T-cell (primary cell): Measurements from ENCODE around the gene RAB8B. TPM values are rescaled to one million over a fixed set of nuclear protein-coding genes. Genes with fewer than 3 reads are reported as not detected.

Experiments
- ATAC-seq, 4 experiments: fragments of 200-7000 bp in 3 of 4; fragments of 150-1000 bp in 1 of 4; cut with Tn5 transposase; replicated peaks in 1 of 4; 1 replicate in 3 of 4; 2 replicates in 1 of 4; pipeline ENCODE4 v1.10.0; 2021; ENCODE audit warnings: moderate library complexity in 3 of 4, mild to moderate bottlenecking in 2 of 4, moderate number of reproducible peaks in 1 of 4
- CTCF ChIA-PET, 2 donors: fragments of 300-600 bp; sonication (Branson Sonifier 250); formaldehyde crosslinking; loops; one replicate each; lab custom pipeline; 2022; ENCODE audit warnings: antibody characterized with exemption in 2 of 2; lab: Charles Lee
- POLR2A ChIA-PET, 2 donors: fragments of 300-600 bp; sonication (Branson Sonifier 250); formaldehyde crosslinking; loops; one replicate each; lab custom pipeline; 2022; ENCODE audit warnings: antibody characterized with exemption in 2 of 2; lab: Charles Lee
- DNase-seq, 35 experiments: peaks; one replicate each; pipeline versions ENCODE4 v3.0.0 to v3.0.0-alpha.2; 2013 to 2023
- H3K27ac ChIP-seq: one replicate; pipeline ENCODE4 v1.5.1; 2013; ENCODE audit warnings: low read length
- H3K27me3 ChIP-seq, 2 experiments: replicated peaks in 1 of 2; 1 replicate in 1 of 2; 2 replicates in 1 of 2; pipeline versions ENCODE4 v1.6.1 to v1.7.0; 2013; ENCODE audit warnings: low read length in 1 of 2, mixed read lengths in 1 of 2; ENCODE audit not compliant: control insufficient read depth in 2 of 2, insufficient read depth in 2 of 2; ENCODE audit errors: extremely low read depth in 1 of 2
- H3K36me3 ChIP-seq, 2 donors: 1 replicate in 1 of 2; 2 replicates in 1 of 2; pipeline versions ENCODE4 v1.6.1 to v1.7.0; 2013; ENCODE audit warnings: low read length in 1 of 2; ENCODE audit not compliant: control insufficient read depth in 2 of 2, insufficient read depth in 1 of 2; ENCODE audit errors: extremely low read depth in 1 of 2
- H3K4me1 ChIP-seq, 2 experiments: 1 replicate in 1 of 2; 2 replicates in 1 of 2; pipeline versions ENCODE4 v1.6.1 to v1.7.0; 2013; ENCODE audit warnings: low read length in 2 of 2, mixed read lengths in 1 of 2; ENCODE audit not compliant: insufficient read depth in 2 of 2, control insufficient read depth in 1 of 2; ENCODE audit errors: extremely low read depth in 1 of 2
- H3K4me3 ChIP-seq, 2 donors: 1 replicate in 1 of 2; 2 replicates in 1 of 2; pipeline versions ENCODE4 v1.5.1 to v1.7.0; 2013; ENCODE audit warnings: mild to moderate bottlenecking in 2 of 2, low read length in 1 of 2, moderate library complexity in 1 of 2; ENCODE audit not compliant: control insufficient read depth in 1 of 2; ENCODE audit errors: extremely low read depth in 1 of 2
- H3K9me3 ChIP-seq: 2 replicates; pipeline ENCODE4 v1.7.0; 2013
- H3K27ac Mint-ChIP-seq, 2 donors: one replicate each; pipeline ENCODE4 v1.8.0; 2020 to 2021; ENCODE audit warnings: mild to moderate bottlenecking in 2 of 2, mixed read lengths in 2 of 2
- H3K27me3 Mint-ChIP-seq, 2 donors: one replicate each; pipeline ENCODE4 v1.8.0; 2021 to 2022; ENCODE audit warnings: mixed read lengths in 2 of 2
- H3K36me3 Mint-ChIP-seq: one replicate; pipeline ENCODE4 v1.8.0; 2021; ENCODE audit warnings: mixed read lengths
- H3K4me1 Mint-ChIP-seq, 3 donors: one replicate each; pipeline ENCODE4 v1.8.0; 2020 to 2022; ENCODE audit warnings: mixed read lengths in 3 of 3, mild to moderate bottlenecking in 1 of 3
- H3K4me3 Mint-ChIP-seq, 3 donors: one replicate each; pipeline ENCODE4 v1.8.0; 2020 to 2022; ENCODE audit warnings: mild to moderate bottlenecking in 3 of 3, mixed read lengths in 3 of 3, moderate library complexity in 3 of 3
- H3K9me3 Mint-ChIP-seq, 3 donors: one replicate each; pipeline ENCODE4 v1.8.0; 2020 to 2022; ENCODE audit warnings: mixed read lengths in 3 of 3
- WGBS: methylation state at CpG from one replicate; pipeline ENCODE4 v1.1.5; 2013; ENCODE audit warnings: missing lambda C conversion rate; ENCODE audit not compliant: insufficient coverage; 5-methylcytosine and 5-hydroxymethylcytosine counted together
- total RNA-seq, 35 experiments: library from RNA in 6 of 35; stranded (reverse) in 6 of 35; fragments of 120-200 nt in 1 of 35; gene quantifications; one replicate each; pipeline versions ENCODE4 v1.2.1 to v1.2.4 and lab custom pipeline; 2013 to 2026

RAB8B gene
- total RNA-seq, 5 donors from 2014 or later (not counting 1 experiment from before 2014, with no cell fraction given): 52.2 to 66.7 (median 55.7) TPM

DNA sequence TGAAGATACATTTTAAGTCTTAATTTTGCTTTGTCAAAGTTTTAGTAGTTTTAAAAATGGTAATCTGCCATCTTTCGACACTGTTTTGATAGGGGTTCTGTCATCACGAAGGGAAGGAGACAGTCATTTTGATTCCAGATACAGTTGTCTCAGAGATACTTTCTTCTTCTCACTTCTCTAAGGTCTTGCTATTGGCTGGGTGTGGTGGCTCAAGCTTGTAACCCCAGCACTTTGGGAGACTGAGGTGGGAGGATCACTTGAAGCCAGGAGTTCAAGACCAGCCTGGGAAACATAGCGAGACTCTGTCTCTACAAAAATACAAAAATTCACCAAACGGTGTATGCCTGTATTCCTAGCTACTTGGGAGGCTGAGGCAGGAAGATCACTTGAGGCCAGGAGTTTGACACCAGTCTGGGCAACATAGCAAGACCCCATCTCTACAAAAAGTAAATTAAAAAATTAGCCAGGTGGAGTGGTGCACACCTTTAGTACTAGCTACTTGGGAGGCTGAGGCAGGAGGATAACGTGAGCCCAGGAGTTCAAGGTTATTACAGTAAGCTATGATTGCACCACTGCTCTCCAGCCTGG is 3.3 kb downstream of the RAB8B start:
- Histone ChIP-seq H3K9me3 (no peaks in the 10 kb centered on the region), H3K27me3 (no peaks in the 10 kb centered on the region), H3K36me3 (peaks cover 0 to 2% of the 10 kb centered on the region in 2 donors), H3K27ac (peak overlapping the region; percentile 95), H3K4me3 (peak overlapping the region; percentile 39 to 56), H3K4me1 (peaks cover 57 to 63% of the 10 kb centered on the region in 2 experiments)
- Mint-ChIP-seq H3K9me3 (no peaks in the 10 kb centered on the region), H3K36me3 (peaks cover 3% of the 10 kb centered on the region), H3K27ac (peak overlapping the region; percentile 95 to 97), H3K4me3 (peak overlapping the region; percentile 74 to 97 (median 81)), H3K27me3 (no peaks in the 10 kb centered on the region), H3K4me1 (peaks cover 79 to 87% (median 81%) of the 10 kb centered on the region in 3 donors)
- 60% methylated on average over 1 of the region's 5 CpGs for WGBS
- CTCF ChIA-PET: interaction anchor here in 1 of 2 donors (0.6 to 3.9 kb wide), 9 partner anchors 11 to 313 kb away, joined by 3 to 24 read pairs (median 4); no protein-coding TSS in a partner anchor
- POLR2A ChIA-PET: interaction anchor here (0.6 to 5.1 kb wide), 10 partner anchors 10 to 52 kb away, joined by 3 to 42 read pairs (median 7); partner anchors contain the start of gene RPS27L (in 1 of the 2)
- ATAC-seq (no peak), DNase-seq (no peak)

DNA sequence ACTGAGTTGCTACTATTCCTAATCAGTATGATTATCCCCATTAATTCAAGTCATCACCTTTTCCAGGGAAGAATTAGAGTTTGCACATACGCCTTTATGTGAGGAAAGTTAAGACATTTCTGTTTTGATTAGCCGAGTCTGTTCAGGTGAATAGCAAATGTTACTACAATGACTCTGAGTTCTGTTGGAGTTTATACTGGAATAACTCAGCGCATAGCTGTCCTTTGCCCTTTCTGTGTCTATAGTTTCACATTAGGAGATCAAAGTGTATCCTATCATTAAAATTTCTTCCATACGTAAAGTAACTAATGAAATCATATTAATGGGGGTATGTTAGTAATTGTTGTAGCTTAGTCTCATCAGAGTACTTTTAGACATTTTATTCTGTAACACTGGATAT is 4.9 kb downstream of the RAB8B start:
- ChIA-PET CTCF (interaction anchor here in 1 of 2 donors (0.5 to 3.9 kb wide), 6 partner anchors 9 to 1540 kb away, joined by 4 to 24 read pairs (median 4); no protein-coding TSS in a partner anchor), POLR2A (interaction anchor here (0.6 to 5.1 kb wide), 15 partner anchors 9 to 285 kb away, joined by 3 to 42 read pairs (median 4); partner anchors contain the start of gene RPS27L (in 1 of the 2))
- Histone ChIP-seq H3K36me3 (peaks cover 0 to 7% of the 10 kb centered on the region in 2 donors), H3K4me3 (peak overlapping the region; percentile 36 to 56), H3K4me1 (peaks cover 58 to 69% of the 10 kb centered on the region in 2 experiments), H3K27ac (peak overlapping the region; percentile 95), H3K9me3 (no peaks in the 10 kb centered on the region), H3K27me3 (no peaks in the 10 kb centered on the region)
- no peak for ATAC-seq
- peaks cover 85 to 91% (median 89%) of the 10 kb centered on the region in 3 donors for H3K4me1 Mint-ChIP-seq
- no peaks in the 10 kb centered on the region for H3K9me3 Mint-ChIP-seq
- no peaks in the 10 kb centered on the region for H3K27me3 Mint-ChIP-seq
- peak overlapping the region; percentile 58 to 97 (median 74) for H3K4me3 Mint-ChIP-seq
- peak overlapping the region; percentile 95 to 97 for H3K27ac Mint-ChIP-seq
- WGBS: no CpG with 5 or more reads among the region's 4 CpGs
- DNase-seq: no peak
- peaks cover 8% of the 10 kb centered on the region for H3K36me3 Mint-ChIP-seq

DNA sequence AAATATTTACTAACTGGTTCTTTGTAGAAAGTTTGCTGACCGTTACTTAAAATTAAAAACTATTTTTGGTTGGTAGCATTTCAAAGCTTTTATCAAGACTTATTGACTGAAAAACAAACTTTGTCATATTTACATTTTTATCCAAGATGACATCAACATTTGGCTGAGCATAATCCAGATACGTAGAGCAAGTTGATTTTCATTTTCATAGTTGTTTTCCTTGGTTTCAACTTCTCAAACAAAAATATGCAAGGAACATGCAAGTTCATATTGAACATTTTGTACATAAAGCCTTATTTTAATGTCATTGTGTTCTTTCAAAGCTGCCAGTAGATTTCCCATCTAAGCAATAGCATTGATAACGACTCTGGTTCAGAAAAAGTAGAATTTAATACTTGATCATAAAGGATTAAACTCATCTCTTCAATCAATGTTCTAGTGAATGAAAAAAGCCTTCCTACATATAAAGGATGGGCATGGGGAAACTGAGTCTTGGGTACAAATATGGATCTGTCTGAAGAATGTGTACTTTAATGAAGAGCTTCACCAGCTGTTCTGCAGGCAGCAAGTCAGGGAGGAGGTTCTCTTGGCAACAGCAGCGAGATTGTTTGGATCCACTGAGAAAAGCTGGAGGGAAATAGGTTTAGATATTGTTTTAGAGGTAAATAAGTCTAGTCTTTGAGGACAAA is 5.6 kb downstream of the RAB8B start:
- Mint-ChIP-seq H3K4me1 (peaks cover 92 to 97% (median 94%) of the 10 kb centered on the region in 3 donors), H3K27me3 (no peaks in the 10 kb centered on the region), H3K9me3 (no peaks in the 10 kb centered on the region), H3K4me3 (peak overlapping the region; percentile 59 to 97 (median 70)), H3K27ac (peak overlapping the region; percentile 95 to 97), H3K36me3 (peaks cover 8% of the 10 kb centered on the region)
- 100% methylated on average over 1 of the region's 4 CpGs for WGBS
- Histone ChIP-seq H3K4me3 (no peak overlapping the region), H3K4me1 (peaks cover 64 to 72% of the 10 kb centered on the region in 2 experiments), H3K9me3 (no peaks in the 10 kb centered on the region), H3K27ac (peak overlapping the region; percentile 95), H3K27me3 (no peaks in the 10 kb centered on the region), H3K36me3 (peaks cover 0 to 7% of the 10 kb centered on the region in 2 donors)
- ChIA-PET CTCF (interaction anchor here in 1 of 2 donors (0.6 to 3.9 kb wide), 4 partner anchors 9 to 77 kb away, joined by 4 to 24 read pairs (median 5); no protein-coding TSS in a partner anchor), POLR2A (interaction anchor here (0.6 to 5.1 kb wide), 14 partner anchors 8 to 54 kb away, joined by 3 to 42 read pairs (median 4); partner anchors contain the start of gene RPS27L (in 1 of the 2))
- ATAC-seq (no peak), DNase-seq (no peak)

DNA sequence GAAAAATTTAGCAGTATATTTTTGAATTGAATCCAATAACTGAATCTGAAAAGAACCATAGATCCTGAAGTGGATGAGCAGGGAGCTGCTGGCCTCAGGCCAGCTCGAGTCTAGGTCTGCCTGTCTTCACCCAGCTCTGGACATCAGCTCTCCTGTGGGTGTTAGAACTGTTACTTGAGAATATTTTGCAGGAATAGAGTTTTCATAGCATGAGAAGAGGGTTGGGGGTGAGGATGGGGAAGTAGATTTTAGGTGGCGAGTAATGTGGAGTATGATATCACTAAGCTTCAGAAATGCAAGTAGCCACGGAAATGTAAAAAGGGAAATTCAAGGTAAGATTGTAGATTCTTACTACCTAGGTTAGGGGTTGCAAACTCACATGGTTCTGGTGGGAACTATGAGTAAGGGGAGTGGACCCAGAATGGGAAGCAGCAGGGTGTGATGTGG is 6.2 kb downstream of the RAB8B start:
- 67% methylated on average over 1 of the region's 3 CpGs for WGBS
- no peak for ATAC-seq
- Mint-ChIP-seq H3K9me3 (no peaks in the 10 kb centered on the region), H3K27ac (peak overlapping the region; percentile 95 to 97), H3K4me3 (peak overlapping the region; percentile 59 to 97 (median 70)), H3K36me3 (peaks cover 11% of the 10 kb centered on the region), H3K4me1 (peaks cover 94 to 97% (median 94%) of the 10 kb centered on the region in 3 donors), H3K27me3 (no peaks in the 10 kb centered on the region)
- Histone ChIP-seq H3K4me3 (no peak overlapping the region), H3K9me3 (no peaks in the 10 kb centered on the region), H3K4me1 (peaks cover 70 to 75% of the 10 kb centered on the region in 2 experiments), H3K27ac (peak overlapping the region; percentile 95), H3K27me3 (no peaks in the 10 kb centered on the region), H3K36me3 (peaks cover 0 to 7% of the 10 kb centered on the region in 2 donors)
- no peak for DNase-seq
- ChIA-PET POLR2A (interaction anchor here in 1 of 2 donors (0.6 to 2.4 kb wide), 7 partner anchors 10 to 53 kb away, joined by 3 to 6 read pairs (median 4); no protein-coding TSS in a partner anchor), CTCF (interaction anchor here in 1 of 2 donors (0.6 kb wide), 2 partner anchors 43 to 76 kb away, joined by 5 read pairs; no protein-coding TSS in a partner anchor)

DNA sequence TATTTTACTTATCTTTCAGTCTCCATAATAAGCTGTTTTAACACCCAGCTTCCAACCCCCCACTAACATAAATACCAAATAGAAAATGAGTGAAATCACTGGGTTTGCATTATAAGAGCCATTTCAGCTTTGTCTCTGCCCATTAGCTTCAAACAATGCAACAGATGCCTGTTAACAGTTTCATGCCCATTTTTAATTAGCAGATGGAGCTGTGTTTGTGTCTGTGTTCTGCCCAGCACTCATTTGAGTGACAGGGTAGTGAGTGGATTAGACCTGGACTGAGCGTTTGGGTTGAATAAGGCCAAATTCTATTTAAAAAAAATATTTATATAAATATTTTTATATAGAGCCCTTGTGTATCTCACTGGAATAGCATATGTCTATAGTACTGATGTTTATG is 7.4 kb downstream of the RAB8B start:
- peaks cover 19% of the 10 kb centered on the region for H3K36me3 Mint-ChIP-seq
- ChIA-PET CTCF (interaction anchor here (0.6 to 1.3 kb wide), 6 partner anchors 9 to 175 kb away, joined by 3 to 4 read pairs (median 3); partner anchors contain the start of gene RPS27L (in 1 of the 2)), POLR2A (interaction anchor here in 1 of 2 donors (0.7 to 1.1 kb wide), 3 partner anchors 14 to 309 kb away, joined by 3 read pairs; no protein-coding TSS in a partner anchor)
- H3K27me3 Mint-ChIP-seq: no peaks in the 10 kb centered on the region
- no peaks in the 10 kb centered on the region for H3K9me3 ChIP-seq
- H3K27me3 ChIP-seq: no peaks in the 10 kb centered on the region
- peak overlapping the region; percentile 95 to 97 for H3K27ac Mint-ChIP-seq
- H3K4me3 Mint-ChIP-seq: peak overlapping the region in 1 of 3 donors; percentile 97
- H3K9me3 Mint-ChIP-seq: no peaks in the 10 kb centered on the region
- H3K4me1 Mint-ChIP-seq: peaks cover 91 to 97% (median 94%) of the 10 kb centered on the region in 3 donors
- no CpG with 5 or more reads among the region's 1 CpG for WGBS
- ATAC-seq (no peak), DNase-seq (no peak)
- H3K36me3 ChIP-seq: peaks cover 0 to 14% of the 10 kb centered on the region in 2 donors
- peaks cover 76 to 78% of the 10 kb centered on the region in 2 experiments for H3K4me1 ChIP-seq
- H3K4me3 ChIP-seq: no peak overlapping the region
- peak overlapping the region; percentile 95 for H3K27ac ChIP-seq
